PC-9 (cell line): ENCODE results near the gene GAB4. TPM values are rescaled to one million over a fixed set of nuclear protein-coding genes. Genes with fewer than 3 reads are reported as not detected.

Experiments
- Bru-seq: library from RNA; stranded (reverse); fragments of 400-500 nt; gene quantifications from one replicate; lab custom pipeline; 2021; lab: Mats Ljungman, UMichigan
- BruChase-seq, 2 experiments: library from RNA; stranded (reverse); fragments of 400-500 nt; gene quantifications; one replicate each; lab custom pipeline; 2021; lab: Mats Ljungman, UMichigan
- BruUV-seq: library from RNA; stranded (reverse); fragments of 400-500 nt; replicated peaks from 2 replicates; lab custom pipeline; 2021; lab: Mats Ljungman, UMichigan
- CTCF ChIA-PET: fragments of 300-600 bp; sonication (Branson Sonifier 250); formaldehyde crosslinking; loops from one replicate; lab custom pipeline; 2022; ENCODE audit warnings: antibody characterized with exemption; lab: Charles Lee
- POLR2A ChIA-PET: fragments of 300-600 bp; sonication (Branson Sonifier 250); formaldehyde crosslinking; loops from one replicate; lab custom pipeline; 2022; ENCODE audit warnings: antibody characterized with exemption; ENCODE audit not compliant: unreplicated experiment; lab: Charles Lee
- DNase-seq, 2 experiments: peaks; one replicate each; pipeline versions ENCODE4 v3.0.0 to v3.0.0-alpha.2; 2015 to 2022; ENCODE audit warnings: mixed read lengths in 1 of 2
- H2AFZ ChIP-seq: fragments of 200-600 bp; sonication (generic); 2 replicates; pipeline ENCODE4 v1.8.1; 2017; ENCODE audit warnings: antibody characterized with exemption
- H3F3A ChIP-seq: fragments of 200-600 bp; sonication (generic); 2 replicates; pipeline ENCODE4 v1.8.1; 2017; ENCODE audit warnings: antibody characterized with exemption, mild to moderate bottlenecking, low read depth; ENCODE audit not compliant: insufficient read depth
- H3K27ac ChIP-seq: fragments of 200-600 bp; sonication (generic); 2 replicates; pipeline ENCODE4 v1.6.1; 2016; ENCODE audit warnings: mixed run types
- H3K27me3 ChIP-seq: fragments of 200-600 bp; sonication (generic); 2 replicates; pipeline ENCODE4 v1.6.1; 2016; ENCODE audit warnings: low read depth, mixed run types; ENCODE audit not compliant: insufficient read depth
- H3K36me3 ChIP-seq: fragments of 200-600 bp; sonication (generic); 2 replicates; pipeline ENCODE4 v1.6.1; 2016; ENCODE audit warnings: low read depth, mixed run types
- H3K4me1 ChIP-seq: fragments of 200-600 bp; sonication (generic); replicated peaks from 2 replicates; pipeline ENCODE4 v1.6.1; 2016; ENCODE audit warnings: mixed run types; ENCODE audit not compliant: insufficient read depth
- H3K4me2 ChIP-seq: fragments of 200-600 bp; sonication (generic); 2 replicates; pipeline ENCODE4 v1.6.1; 2017; ENCODE audit warnings: mixed run types
- H3K4me3 ChIP-seq: fragments of 200-600 bp; sonication (generic); 2 replicates; pipeline ENCODE4 v1.6.1; 2016; ENCODE audit warnings: mixed run types
- H3K79me2 ChIP-seq: fragments of 200-600 bp; sonication (generic); 2 replicates; pipeline ENCODE4 v1.6.1; 2017; ENCODE audit warnings: low read depth, mixed run types
- H3K9me2 ChIP-seq: fragments of 200-600 bp; sonication (generic); 2 replicates; pipeline ENCODE4 v1.8.1; 2017; ENCODE audit warnings: mild to moderate bottlenecking; ENCODE audit not compliant: insufficient read depth
- H3K9me3 ChIP-seq: fragments of 200-600 bp; sonication (generic); 2 replicates; pipeline ENCODE4 v1.8.1; 2016; ENCODE audit warnings: low read depth; ENCODE audit not compliant: insufficient read depth
- H4K20me1 ChIP-seq: fragments of 200-600 bp; sonication (generic); 2 replicates; pipeline ENCODE4 v1.8.1; 2017; ENCODE audit not compliant: insufficient read depth
- CTCF ChIP-seq: fragments of 200-600 bp; sonication (generic); conservative IDR thresholded peaks from 2 replicates; pipeline ENCODE4 v1.6.1; 2017; ENCODE audit warnings: mixed run types, antibody characterized with exemption, mild to moderate bottlenecking, moderate library complexity
- EZH2 ChIP-seq: fragments of 200-600 bp; sonication (generic); IDR thresholded peaks from 2 replicates; pipeline ENCODE4 v1.8.0; 2017; ENCODE audit warnings: antibody characterized with exemption, low read depth
- intact Hi-C: fragments of 100-400 bp; cut with micrococcal nuclease; formaldehyde crosslinking; loops from one replicate; pipeline ENCODE4 v1.10.0; 2022; ENCODE audit not compliant: unreplicated experiment
- long read RNA-seq: library from polyadenylated mRNA; stranded (forward); transcript quantifications from one replicate; pipeline ENCODE4 v2.0.0, GENCODE V29; 2022
- total RNA-seq: library from RNA; stranded (reverse); gene quantifications from 2 replicates; pipeline ENCODE4 v1.2.3, GENCODE V29; 2021

Gene GAB4
- total RNA-seq: not detected in 2 replicates
- not detected for Bru-seq, nascent RNA
- BruChase-seq, experiment 1, labeled RNA remaining after a 2-hour chase: not detected
- BruChase-seq, experiment 2, labeled RNA remaining after a 6-hour chase: not detected
- long read RNA-seq: 0 reads

- H3K9me2 ChIP-seq: no peaks in the 10 kb centered on the region
- no peaks in the 10 kb centered on the region for H3K9me3 ChIP-seq
- H3K36me3 ChIP-seq: no peaks in the 10 kb centered on the region
- no peaks in the 10 kb centered on the region for H3K79me2 ChIP-seq
- no peaks in the 10 kb centered on the region for H3F3A ChIP-seq
- no peak within 1 kb of the TSS for H3K27ac ChIP-seq
- TF ChIP-seq CTCF: no peak
- no peak for TF ChIP-seq EZH2
- BruUV-seq: no TSS peak
- no peaks in the 10 kb centered on the region for H3K4me1 ChIP-seq
- ChIA-PET CTCF (no interaction called here), POLR2A (no interaction called here)
- peaks cover 24% of the 10 kb centered on the region; the same call in 1 of the 2 replicates for H3K27me3 ChIP-seq
- no peaks in the 10 kb centered on the region for H4K20me1 ChIP-seq
- no peak for DNase-seq
- H3K4me2 ChIP-seq: no peak within 1 kb of the TSS
- no peak within 1 kb of the TSS for H2AFZ ChIP-seq
- intact Hi-C loops: no loop called here
- H3K4me3 ChIP-seq: no peak within 1 kb of the TSS
Observed at GRCh38 chr22:17007852-17008731, at the start of gene GAB4. Gene GAB4 (minus strand): TSS chr22:17008222. CDS start chr22:17008114, 108 bp downstream.

GRCh38 chr22:17056807-17057206, 48.8 kb upstream of the GAB4 start:
- intact Hi-C loops: no loop called here
- Histone ChIP-seq H2AFZ (no peak overlapping the region), H3K27ac (no peak overlapping the region), H3K79me2 (no peaks in the 10 kb centered on the region), H3F3A (no peaks in the 10 kb centered on the region), H3K27me3 (peaks cover 25% of the 10 kb centered on the region), H3K4me2 (no peak overlapping the region), H3K36me3 (no peaks in the 10 kb centered on the region), H3K9me3 (no peaks in the 10 kb centered on the region), H3K4me3 (no peak overlapping the region), H4K20me1 (no peaks in the 10 kb centered on the region), H3K4me1 (no peaks in the 10 kb centered on the region), H3K9me2 (no peaks in the 10 kb centered on the region)
- BruUV-seq: no TSS peak
- TF ChIP-seq CTCF (no peak), EZH2 (no peak)
- DNase-seq: no peak
- ChIA-PET POLR2A (no interaction called here), CTCF (no interaction called here)

GRCh38 chr22:17056058-17056457, 48.0 kb upstream of the GAB4 start:
- CTCF ChIA-PET: no interaction called here
- intact Hi-C loops: no loop called here

More at GRCh38 chr22:17056058-17056457, 48.0 kb upstream of the GAB4 start:
- no TSS peak for BruUV-seq
- Histone ChIP-seq H3K4me3 (no peak overlapping the region), H3K4me2 (no peak overlapping the region), H3K27me3 (peaks cover 18% of the 10 kb centered on the region), H3K79me2 (no peaks in the 10 kb centered on the region), H4K20me1 (no peaks in the 10 kb centered on the region), H3K27ac (no peak overlapping the region), H2AFZ (no peak overlapping the region), H3K9me3 (no peaks in the 10 kb centered on the region), H3K4me1 (no peaks in the 10 kb centered on the region), H3K36me3 (no peaks in the 10 kb centered on the region), H3K9me2 (no peaks in the 10 kb centered on the region), H3F3A (no peaks in the 10 kb centered on the region)
- DNase-seq: no peak
- TF ChIP-seq CTCF (no peak), EZH2 (no peak)
- POLR2A ChIA-PET: no interaction called here
